ENCODE results near the gene GRIK4. TPM values are rescaled to one million over a fixed set of nuclear protein-coding genes. Genes with fewer than 3 reads are reported as not detected.

Gene GRIK4
- polyA plus RNA-seq, 1 donor: 0.94 TPM

GRCh38 chr11:120956710-120957495 lies 445.4 kb downstream of the GRIK4 start:
- H3K27me3 ChIP-seq (ENCODE audit: control insufficient read depth, insufficient read depth, low read length): no peaks in the 10 kb centered on the region
- no peaks in the 10 kb centered on the region for H3K9me3 ChIP-seq (ENCODE audit: control insufficient read depth, low read depth, low read length)
- H3K36me3 ChIP-seq (ENCODE audit: control insufficient read depth, insufficient read depth, low read length): no peaks in the 10 kb centered on the region
- 100% methylated on average over 1 of the region's 16 CpGs for WGBS (ENCODE audit: insufficient coverage, low lambda C conversion rate)
- DNase-seq: peak in 1 of 2 donors; percentile 8
- no peaks in the 10 kb centered on the region for H3K4me1 ChIP-seq (ENCODE audit: control insufficient read depth, insufficient read depth, low read length)
- H3K4me3 ChIP-seq (ENCODE audit: low read length): no peak overlapping the region
- H3K27ac ChIP-seq (ENCODE audit: low read length): no peak overlapping the region

GRCh38 chr11:120958185-120958584 lies 446.6 kb downstream of the GRIK4 start:
- Histone ChIP-seq H3K27ac (ENCODE audit: low read length) (no peak overlapping the region), H3K9me3 (ENCODE audit: control insufficient read depth, low read depth, low read length) (no peaks in the 10 kb centered on the region), H3K4me3 (ENCODE audit: low read length) (no peak overlapping the region), H3K36me3 (ENCODE audit: control insufficient read depth, insufficient read depth, low read length) (no peaks in the 10 kb centered on the region), H3K4me1 (ENCODE audit: control insufficient read depth, insufficient read depth, low read length) (no peaks in the 10 kb centered on the region), H3K27me3 (ENCODE audit: control insufficient read depth, insufficient read depth, low read length) (no peaks in the 10 kb centered on the region)
- no CpG with 5 or more reads among the region's 14 CpGs for WGBS (ENCODE audit: insufficient coverage, low lambda C conversion rate)
- DNase-seq: no peak

GRCh38 chr11:120959189-120959588 lies 447.6 kb downstream of the GRIK4 start:
- H3K36me3 ChIP-seq (ENCODE audit: control insufficient read depth, insufficient read depth, low read length): no peaks in the 10 kb centered on the region
- H3K4me1 ChIP-seq (ENCODE audit: control insufficient read depth, insufficient read depth, low read length): no peaks in the 10 kb centered on the region
- no peaks in the 10 kb centered on the region for H3K27me3 ChIP-seq (ENCODE audit: control insufficient read depth, insufficient read depth, low read length)
- H3K9me3 ChIP-seq (ENCODE audit: control insufficient read depth, low read depth, low read length): no peaks in the 10 kb centered on the region
- no peak overlapping the region for H3K27ac ChIP-seq (ENCODE audit: low read length)
- WGBS (ENCODE audit: insufficient coverage, low lambda C conversion rate): no CpG with 5 or more reads among the region's 3 CpGs
- no peak for DNase-seq
- H3K4me3 ChIP-seq (ENCODE audit: low read length): no peak overlapping the region

GRCh38 chr11:120964857-120965256 lies 453.3 kb downstream of the GRIK4 start:
- Histone ChIP-seq H3K4me1 (ENCODE audit: control insufficient read depth, insufficient read depth, low read length) (no peaks in the 10 kb centered on the region), H3K27me3 (ENCODE audit: control insufficient read depth, insufficient read depth, low read length) (no peaks in the 10 kb centered on the region), H3K9me3 (ENCODE audit: control insufficient read depth, low read depth, low read length) (no peaks in the 10 kb centered on the region), H3K4me3 (ENCODE audit: low read length) (no peak overlapping the region), H3K36me3 (ENCODE audit: control insufficient read depth, insufficient read depth, low read length) (no peaks in the 10 kb centered on the region), H3K27ac (ENCODE audit: low read length) (no peak overlapping the region)
- WGBS (ENCODE audit: insufficient coverage, low lambda C conversion rate): 80% methylated on average over 1 of the region's 1 CpG
- peak in 1 of 2 donors; percentile 13 for DNase-seq

- no peak overlapping the region for H3K27ac ChIP-seq (ENCODE audit: low read length)
- no CpG with 5 or more reads among the region's 14 CpGs for WGBS (ENCODE audit: insufficient coverage, low lambda C conversion rate)
- DNase-seq: no peak
- no peaks in the 10 kb centered on the region for H3K4me1 ChIP-seq (ENCODE audit: control insufficient read depth, insufficient read depth, low read length)
- H3K9me3 ChIP-seq (ENCODE audit: control insufficient read depth, low read depth, low read length): no peaks in the 10 kb centered on the region
- H3K36me3 ChIP-seq (ENCODE audit: control insufficient read depth, insufficient read depth, low read length): no peaks in the 10 kb centered on the region
- no peaks in the 10 kb centered on the region for H3K27me3 ChIP-seq (ENCODE audit: control insufficient read depth, insufficient read depth, low read length)
- H3K4me3 ChIP-seq (ENCODE audit: low read length): no peak overlapping the region
Measured at GRCh38 chr11:120966840-120967239, 455.3 kb downstream of the GRIK4 start.

- no peaks in the 10 kb centered on the region for H3K9me3 ChIP-seq (ENCODE audit: control insufficient read depth, low read depth, low read length)
- H3K27me3 ChIP-seq (ENCODE audit: control insufficient read depth, insufficient read depth, low read length): no peaks in the 10 kb centered on the region
- DNase-seq: no peak
Measured at GRCh38 chr11:120969993-120970392, 458.4 kb downstream of the GRIK4 start.

GRCh38 chr11:120971825-120972224 lies 460.3 kb downstream of the GRIK4 start:
- H3K27ac ChIP-seq (ENCODE audit: low read length): no peak overlapping the region
- no peak overlapping the region for H3K4me3 ChIP-seq (ENCODE audit: low read length)
- 100% methylated on average over 1 of the region's 4 CpGs for WGBS (ENCODE audit: insufficient coverage, low lambda C conversion rate)
- no peaks in the 10 kb centered on the region for H3K36me3 ChIP-seq (ENCODE audit: control insufficient read depth, insufficient read depth, low read length)
- no peak for DNase-seq
- no peaks in the 10 kb centered on the region for H3K27me3 ChIP-seq (ENCODE audit: control insufficient read depth, insufficient read depth, low read length)
- no peaks in the 10 kb centered on the region for H3K9me3 ChIP-seq (ENCODE audit: control insufficient read depth, low read depth, low read length)
- no peaks in the 10 kb centered on the region for H3K4me1 ChIP-seq (ENCODE audit: control insufficient read depth, insufficient read depth, low read length)

More at GRCh38 chr11:120969993-120970392, 458.4 kb downstream of the GRIK4 start:
- WGBS (ENCODE audit: insufficient coverage, low lambda C conversion rate): no CpG with 5 or more reads among the region's 6 CpGs
- Histone ChIP-seq H3K36me3 (ENCODE audit: control insufficient read depth, insufficient read depth, low read length) (no peaks in the 10 kb centered on the region), H3K4me1 (ENCODE audit: control insufficient read depth, insufficient read depth, low read length) (no peaks in the 10 kb centered on the region), H3K4me3 (ENCODE audit: low read length) (no peak overlapping the region), H3K27ac (ENCODE audit: low read length) (no peak overlapping the region)

- no peaks in the 10 kb centered on the region for H3K27me3 ChIP-seq (ENCODE audit: control insufficient read depth, insufficient read depth, low read length)
- H3K4me3 ChIP-seq (ENCODE audit: low read length): no peak overlapping the region
- H3K27ac ChIP-seq (ENCODE audit: low read length): no peak overlapping the region
- H3K36me3 ChIP-seq (ENCODE audit: control insufficient read depth, insufficient read depth, low read length): no peaks in the 10 kb centered on the region
- WGBS (ENCODE audit: insufficient coverage, low lambda C conversion rate): no CpG with 5 or more reads among the region's 6 CpGs
- no peak for DNase-seq
- no peaks in the 10 kb centered on the region for H3K4me1 ChIP-seq (ENCODE audit: control insufficient read depth, insufficient read depth, low read length)
- H3K9me3 ChIP-seq (ENCODE audit: control insufficient read depth, low read depth, low read length): no peaks in the 10 kb centered on the region
Measured at GRCh38 chr11:120972621-120973020, 461.1 kb downstream of the GRIK4 start.

GRCh38 chr11:120973501-120973900 lies 462.0 kb downstream of the GRIK4 start:
- no peaks in the 10 kb centered on the region for H3K27me3 ChIP-seq (ENCODE audit: control insufficient read depth, insufficient read depth, low read length)
- WGBS (ENCODE audit: insufficient coverage, low lambda C conversion rate): 100% methylated on average over 1 of the region's 7 CpGs
- H3K4me1 ChIP-seq (ENCODE audit: control insufficient read depth, insufficient read depth, low read length): no peaks in the 10 kb centered on the region
- no peak for DNase-seq
- no peaks in the 10 kb centered on the region for H3K9me3 ChIP-seq (ENCODE audit: control insufficient read depth, low read depth, low read length)
- no peak overlapping the region for H3K4me3 ChIP-seq (ENCODE audit: low read length)
- H3K27ac ChIP-seq (ENCODE audit: low read length): no peak overlapping the region
- H3K36me3 ChIP-seq (ENCODE audit: control insufficient read depth, insufficient read depth, low read length): no peaks in the 10 kb centered on the region

GRCh38 chr11:120974466-120974865 lies 462.9 kb downstream of the GRIK4 start:
- WGBS (ENCODE audit: insufficient coverage, low lambda C conversion rate): 81% methylated on average over 2 of the region's 9 CpGs
- H3K27me3 ChIP-seq (ENCODE audit: control insufficient read depth, insufficient read depth, low read length): no peaks in the 10 kb centered on the region
- H3K9me3 ChIP-seq (ENCODE audit: control insufficient read depth, low read depth, low read length): no peaks in the 10 kb centered on the region
- DNase-seq: no peak
- H3K36me3 ChIP-seq (ENCODE audit: control insufficient read depth, insufficient read depth, low read length): no peaks in the 10 kb centered on the region
- no peaks in the 10 kb centered on the region for H3K4me1 ChIP-seq (ENCODE audit: control insufficient read depth, insufficient read depth, low read length)
- H3K4me3 ChIP-seq (ENCODE audit: low read length): no peak overlapping the region
- no peak overlapping the region for H3K27ac ChIP-seq (ENCODE audit: low read length)

- Histone ChIP-seq H3K4me1 (ENCODE audit: control insufficient read depth, insufficient read depth, low read length) (no peaks in the 10 kb centered on the region), H3K27me3 (ENCODE audit: control insufficient read depth, insufficient read depth, low read length) (no peaks in the 10 kb centered on the region), H3K4me3 (ENCODE audit: low read length) (no peak overlapping the region), H3K9me3 (ENCODE audit: control insufficient read depth, low read depth, low read length) (no peaks in the 10 kb centered on the region), H3K27ac (ENCODE audit: low read length) (no peak overlapping the region), H3K36me3 (ENCODE audit: control insufficient read depth, insufficient read depth, low read length) (no peaks in the 10 kb centered on the region)
- WGBS (ENCODE audit: insufficient coverage, low lambda C conversion rate): no CpG with 5 or more reads among the region's 4 CpGs
- DNase-seq: no peak
Measured at GRCh38 chr11:120974965-120975364, 463.4 kb downstream of the GRIK4 start.
